Common myeloid progenitor, CD34-positive (primary cell): ENCODE data around the gene GGT6.

Source experiments
- CTCF ChIA-PET: fragments of 350-600 bp; sonication (Branson Sonifier 250); formaldehyde crosslinking; loops from one replicate; lab custom pipeline; 2021; ENCODE audit warnings: antibody characterized with exemption; lab: Charles Lee
- POLR2A ChIA-PET: fragments of 350-600 bp; sonication (Branson Sonifier 250); formaldehyde crosslinking; loops from one replicate; lab custom pipeline; 2021; ENCODE audit warnings: antibody characterized with exemption; lab: Charles Lee
- DNase-seq, 3 donors: peaks; one replicate each; pipeline versions ENCODE4 v3.0.0 to v3.0.0-alpha.2; 2013
- H3K27ac ChIP-seq, 2 experiments: 1 replicate in 1 of 2; 2 replicates in 1 of 2; pipeline ENCODE4 v1.7.0; 2013; ENCODE audit warnings: inconsistent platforms in 2 of 2, low read length in 2 of 2, mild to moderate bottlenecking in 2 of 2, low read depth in 1 of 2, moderate library complexity in 1 of 2; ENCODE audit not compliant: severe bottlenecking in 2 of 2, insufficient read depth in 1 of 2, poor library complexity in 1 of 2
- H3K27me3 ChIP-seq, 5 experiments: replicated peaks in 2 of 5; 1 replicate in 3 of 5; 2 replicates in 2 of 5; pipeline versions ENCODE4 v1.6.1 to v1.7.0; 2013; ENCODE audit warnings: low read length in 4 of 5, mild to moderate bottlenecking in 2 of 5, moderate library complexity in 2 of 5, inconsistent platforms in 1 of 5; ENCODE audit not compliant: insufficient read depth in 5 of 5, control insufficient read depth in 4 of 5
- H3K36me3 ChIP-seq, 4 experiments: 1 replicate in 2 of 4; 2 replicates in 2 of 4; pipeline versions ENCODE4 v1.6.1 to v1.7.0; 2013; ENCODE audit warnings: low read length in 3 of 4, control low read depth in 1 of 4, mild to moderate bottlenecking in 1 of 4; ENCODE audit not compliant: control insufficient read depth in 4 of 4, insufficient read depth in 4 of 4
- H3K4me1 ChIP-seq, 4 experiments: 1 replicate in 3 of 4; 2 replicates in 1 of 4; pipeline versions ENCODE4 v1.6.1 to v1.7.1; 2013; ENCODE audit warnings: low read length in 3 of 4, mild to moderate bottlenecking in 3 of 4, control low read depth in 1 of 4, inconsistent platforms in 1 of 4, moderate library complexity in 1 of 4; ENCODE audit not compliant: control insufficient read depth in 4 of 4, insufficient read depth in 4 of 4; ENCODE audit errors: control extremely low read depth in 1 of 4
- H3K4me3 ChIP-seq, 7 experiments: 1 replicate in 4 of 7; 2 replicates in 3 of 7; pipeline versions ENCODE4 v1.5.1 to v1.7.0; 2013; ENCODE audit warnings: mild to moderate bottlenecking in 7 of 7, low read length in 6 of 7, moderate library complexity in 6 of 7, inconsistent platforms in 2 of 7, low read depth in 2 of 7, control low read depth in 1 of 7; ENCODE audit not compliant: insufficient read depth in 4 of 7, control insufficient read depth in 1 of 7; ENCODE audit errors: extremely low read depth in 1 of 7
- H3K9me3 ChIP-seq, 5 experiments: 1 replicate in 4 of 5; 2 replicates in 1 of 5; pipeline versions ENCODE4 v1.6.1 to v1.7.1; 2013; ENCODE audit warnings: low read length in 4 of 5, mild to moderate bottlenecking in 2 of 5, inconsistent platforms in 1 of 5, low read depth in 1 of 5, moderate library complexity in 1 of 5; ENCODE audit not compliant: control insufficient read depth in 4 of 5, insufficient read depth in 2 of 5; ENCODE audit errors: control extremely low read depth in 1 of 5
- WGBS: methylation state at CpG from one replicate; pipeline ENCODE4 v1.1.5; 2013; ENCODE audit not compliant: insufficient coverage; 5-methylcytosine and 5-hydroxymethylcytosine counted together

The GGT6 gene

DNA sequence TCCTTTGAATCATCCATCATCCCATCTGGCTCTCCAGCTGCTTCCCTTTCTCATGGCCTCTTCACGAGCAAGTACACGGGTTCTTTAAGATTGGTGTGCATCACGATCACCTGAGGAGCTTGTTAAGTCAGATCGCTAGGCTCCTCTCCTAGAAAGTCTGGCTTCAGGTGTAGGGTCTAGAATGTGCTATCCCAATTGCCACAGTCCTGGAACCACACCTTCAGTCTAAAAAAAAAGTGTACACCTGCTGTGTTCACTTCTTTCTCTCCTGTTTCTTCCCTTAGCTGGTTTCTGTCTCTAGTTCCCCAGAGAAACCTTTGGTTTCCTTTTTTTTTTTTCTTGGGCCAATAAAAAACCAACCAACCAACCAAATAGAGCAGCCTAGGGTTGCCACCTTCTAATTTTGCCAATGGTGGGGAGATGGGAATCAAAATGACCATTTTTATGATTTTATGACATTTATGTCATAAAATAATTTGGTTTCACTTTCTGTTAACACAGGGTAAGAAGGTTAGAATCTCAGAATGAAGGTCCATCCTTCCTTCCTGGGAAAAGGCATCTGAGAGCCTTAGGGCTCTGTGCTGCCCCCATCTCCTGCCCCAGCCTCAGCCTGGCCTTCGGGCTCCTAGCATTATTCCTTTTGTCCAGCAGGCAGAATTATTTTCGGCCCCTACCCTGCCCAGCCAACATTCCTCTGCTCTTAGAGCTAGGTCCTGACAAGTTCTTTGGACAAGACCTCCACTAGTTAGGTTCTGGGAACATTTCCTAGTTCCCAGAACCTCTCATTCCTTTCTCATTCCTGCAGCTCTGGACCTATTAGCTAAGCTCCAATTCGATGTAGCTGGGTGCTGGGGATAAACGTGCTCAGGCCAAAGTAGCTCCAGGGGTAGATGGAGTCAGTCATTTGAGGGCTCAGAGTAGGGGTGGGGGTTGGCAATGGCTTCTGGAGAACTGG is 1.9 kb upstream of the GGT6 start:
- Histone ChIP-seq H3K27me3 (no peaks in the 10 kb centered on the region), H3K27ac (no peak overlapping the region), H3K4me1 (peaks cover 2 to 13% (median 7%) of the 10 kb centered on the region in 4 experiments), H3K4me3 (no peak overlapping the region), H3K36me3 (no peaks in the 10 kb centered on the region), H3K9me3 (no peaks in the 10 kb centered on the region)
- DNase-seq: peak in 2 of 3 donors; percentile 22 to 23
- WGBS: 83% methylated on average over 8 of the region's 8 CpGs
- ChIA-PET CTCF (interaction anchor here (0.8 to 2.0 kb wide), 11 partner anchors 10 to 144 kb away, joined by 3 to 6 read pairs (median 3); no protein-coding TSS in a partner anchor), POLR2A (interaction anchor here (0.5 to 0.6 kb wide), 2 partner anchors 79 to 344 kb away, joined by 3 to 4 read pairs; partner anchors contain the start of gene ALOX15)

- Histone ChIP-seq H3K9me3 (no peaks in the 10 kb centered on the region), H3K27ac (no peak overlapping the region), H3K27me3 (no peaks in the 10 kb centered on the region), H3K36me3 (no peaks in the 10 kb centered on the region), H3K4me1 (peaks cover 2 to 16% (median 12%) of the 10 kb centered on the region in 4 experiments), H3K4me3 (no peak overlapping the region)
- CTCF ChIA-PET: interaction anchor here (0.7 kb wide), 1 partner anchor 21 kb away, joined by 3 read pairs; no protein-coding TSS in a partner anchor
- POLR2A ChIA-PET: no interaction called here
- WGBS: 100% methylated on average over 6 of the region's 11 CpGs
- DNase-seq: no peak
These were observed 470 bp upstream of the GGT6 start for GRCh38 chr17:4560837-4561256.

DNA sequence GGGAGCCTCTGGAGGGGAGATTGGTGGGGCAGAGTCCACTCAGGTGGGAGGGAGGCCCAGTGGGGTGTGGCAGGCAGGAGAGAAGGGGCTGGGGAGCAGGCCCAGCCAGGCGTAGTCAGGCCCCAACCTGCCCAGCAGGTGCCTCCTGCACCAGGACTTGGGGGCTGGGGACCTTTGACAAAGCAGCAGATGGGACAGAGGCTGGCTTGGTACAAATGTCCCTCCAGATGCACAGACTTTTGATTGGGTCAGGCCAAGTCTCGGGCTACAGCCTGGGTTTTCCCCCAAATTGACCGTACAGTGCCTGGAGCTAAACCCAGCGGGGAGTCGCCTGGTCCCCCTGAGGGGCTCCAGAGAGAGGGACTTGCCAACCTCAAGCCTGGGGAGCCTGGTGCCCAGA is 411 bp downstream of the GGT6 start:
- peaks cover 0 to 20% (median 17%) of the 10 kb centered on the region in 4 experiments for H3K4me1 ChIP-seq

DNA sequence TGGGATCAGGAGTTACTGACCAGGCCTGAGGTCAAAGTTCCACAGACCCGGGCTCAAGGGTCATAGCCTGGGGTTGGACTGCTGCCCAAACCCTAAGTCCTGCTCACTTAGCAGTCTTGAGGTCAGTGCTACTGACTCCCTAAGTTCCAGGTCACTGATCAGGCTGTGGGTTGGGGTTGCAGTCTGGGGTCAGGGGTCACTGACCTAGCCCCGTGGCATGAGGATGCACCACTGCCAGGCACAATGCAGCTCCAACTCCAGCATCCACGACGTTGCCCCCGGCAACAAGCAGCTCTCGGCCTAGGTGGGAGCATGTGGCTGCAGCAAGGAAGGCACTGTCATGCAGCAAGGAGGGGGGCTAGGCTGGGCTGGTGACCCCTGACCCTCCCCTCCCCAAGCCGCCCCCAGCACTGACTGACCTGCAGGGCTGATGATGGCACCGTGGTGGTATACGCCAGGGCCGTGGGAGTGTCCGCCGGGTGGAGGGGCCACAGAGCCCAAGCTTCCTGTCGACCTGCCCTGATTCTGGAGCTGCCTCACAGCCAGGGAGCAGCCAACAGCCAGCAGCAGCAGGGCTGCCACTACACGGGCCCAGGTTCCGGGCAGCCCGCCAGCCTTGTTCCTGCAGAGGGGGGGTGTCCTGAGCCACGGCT is 1.1 kb downstream of the GGT6 start:
- POLR2A ChIA-PET: no interaction called here
- no peaks in the 10 kb centered on the region for H3K36me3 ChIP-seq
- no peaks in the 10 kb centered on the region for H3K9me3 ChIP-seq
- H3K27me3 ChIP-seq: no peaks in the 10 kb centered on the region
- no peak overlapping the region for H3K4me3 ChIP-seq
- H3K4me1 ChIP-seq: peaks cover 0 to 27% (median 24%) of the 10 kb centered on the region in 4 experiments
- CTCF ChIA-PET: interaction anchor here (1.9 kb wide), 1 partner anchor 66 kb away, joined by 4 read pairs; no protein-coding TSS in a partner anchor
- no peak for DNase-seq
- H3K27ac ChIP-seq: no peak overlapping the region
- 91% methylated on average over 14 of the region's 17 CpGs for WGBS

More for the DNA sequence above, 411 bp downstream of the GGT6 start:
- 95% methylated on average over 4 of the region's 5 CpGs for WGBS
- H3K27me3 ChIP-seq: no peaks in the 10 kb centered on the region
- H3K36me3 ChIP-seq: no peaks in the 10 kb centered on the region
- ChIA-PET CTCF (interaction anchor here (0.7 to 1.9 kb wide), 2 partner anchors 20 to 65 kb away, joined by 3 to 4 read pairs; no protein-coding TSS in a partner anchor), POLR2A (no interaction called here)
- no peak for DNase-seq
- no peaks in the 10 kb centered on the region for H3K9me3 ChIP-seq
- no peak overlapping the region for H3K4me3 ChIP-seq
- H3K27ac ChIP-seq: no peak overlapping the region

DNA sequence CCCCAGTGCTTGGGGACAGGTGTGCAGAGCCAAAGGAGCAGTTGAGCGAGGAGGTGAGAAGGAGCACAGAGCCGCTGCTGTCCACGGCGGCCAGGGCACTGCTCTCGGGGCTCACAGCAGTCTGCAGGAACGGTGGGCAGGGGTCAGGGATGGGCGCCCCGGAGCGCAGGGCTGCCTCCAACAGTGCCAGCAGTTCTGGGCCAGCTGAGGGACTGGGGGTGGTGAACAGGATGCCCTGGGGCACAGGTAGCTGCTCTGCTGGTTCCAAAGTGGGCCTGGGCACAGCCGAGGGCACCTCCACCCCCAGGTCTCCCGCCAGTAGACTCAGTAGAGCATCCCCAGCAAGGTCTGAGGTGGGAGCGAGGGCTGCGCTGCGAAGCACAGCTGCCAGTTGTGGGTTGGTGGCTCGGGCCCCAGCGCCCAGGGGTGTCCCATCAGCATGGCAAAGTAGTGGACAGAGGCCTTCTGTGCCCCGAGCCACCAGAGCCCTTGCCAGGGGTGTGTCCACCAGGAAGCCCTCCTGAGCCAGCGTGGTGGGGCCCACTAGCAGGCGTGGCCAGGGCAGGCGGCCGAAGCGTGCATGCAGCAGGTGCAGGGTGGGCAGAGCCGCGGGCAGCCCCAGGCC is 1.9 kb downstream of the GGT6 start:
- Histone ChIP-seq H3K4me1 (peaks cover 0 to 34% (median 30%) of the 10 kb centered on the region in 4 experiments), H3K36me3 (peaks cover under 1 to 5% (median 4%) of the 10 kb centered on the region in 4 experiments), H3K27ac (no peak overlapping the region), H3K27me3 (no peaks in the 10 kb centered on the region), H3K4me3 (no peak overlapping the region), H3K9me3 (no peaks in the 10 kb centered on the region)
- WGBS: 94% methylated on average over 24 of the region's 24 CpGs
- DNase-seq: no peak
- ChIA-PET POLR2A (no interaction called here), CTCF (interaction anchor here (1.9 kb wide), 1 partner anchor 67 kb away, joined by 4 read pairs; no protein-coding TSS in a partner anchor)

DNA sequence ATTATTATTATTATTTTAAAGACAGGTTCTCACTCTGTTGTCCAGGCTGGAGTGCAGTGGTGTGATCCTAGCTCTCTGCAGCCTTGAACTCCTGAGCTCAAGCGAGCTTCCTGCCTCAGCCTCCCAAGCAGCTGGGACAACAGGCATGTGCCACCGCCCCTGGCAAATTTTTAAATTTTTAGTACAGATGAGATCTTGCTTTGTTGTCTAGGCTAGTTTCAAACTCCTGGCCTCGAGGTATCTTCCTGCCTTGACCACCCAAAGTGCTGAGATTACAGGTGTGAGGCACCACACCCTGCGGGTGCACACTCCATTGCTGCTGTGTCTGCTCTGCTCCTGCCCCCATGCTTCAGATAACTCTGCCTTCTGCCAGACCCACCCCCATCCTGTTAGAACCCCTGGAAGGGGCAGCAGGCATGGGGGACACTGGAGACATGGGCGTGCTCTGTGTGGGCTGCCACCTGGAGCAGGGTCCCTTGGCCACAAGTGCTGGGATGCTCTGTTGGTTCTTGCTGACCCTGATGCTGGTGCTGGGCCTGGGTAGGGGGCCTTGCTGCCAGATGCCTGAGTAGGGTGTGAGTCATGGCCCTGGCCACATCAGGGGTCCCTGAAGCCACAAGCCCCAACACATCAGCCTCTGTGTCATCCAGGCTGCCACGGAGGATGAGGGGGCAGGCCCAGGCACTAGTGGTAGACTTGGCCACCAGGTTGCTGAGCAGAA is 2.6 kb downstream of the GGT6 start:
- POLR2A ChIA-PET: no interaction called here
- CTCF ChIA-PET: interaction anchor here (4.8 kb wide), 1 partner anchor 9 kb away, joined by 36 read pairs; no protein-coding TSS in a partner anchor
- H3K27me3 ChIP-seq: no peaks in the 10 kb centered on the region
- H3K27ac ChIP-seq: no peak overlapping the region
- H3K4me3 ChIP-seq: no peak overlapping the region
- H3K36me3 ChIP-seq: peaks cover 2 to 12% (median 6%) of the 10 kb centered on the region in 4 experiments
- H3K9me3 ChIP-seq: no peaks in the 10 kb centered on the region
- no peak for DNase-seq
- H3K4me1 ChIP-seq: peaks cover 0 to 34% (median 30%) of the 10 kb centered on the region in 4 experiments
- WGBS: 96% methylated on average over 6 of the region's 6 CpGs
